Activated T-helper 1 cell treated with anti-CD3 and anti-CD28 coated beads, Interleukin-2, amount 50 U/mL, for 16 hours (primary cell): Measurements from ENCODE around the gene KDM2B.
A peak's percentile ranks its signal among the peaks of the same experiment; 100 is the strongest.

ENCODE experiments used
- DNase-seq, 2 donors: peaks; one replicate each; pipeline ENCODE4 v3.0.0-alpha.2; 2020; ENCODE audit warnings: low read depth in 1 of 2, low spot score in 1 of 2

KDM2B gene

DNA sequence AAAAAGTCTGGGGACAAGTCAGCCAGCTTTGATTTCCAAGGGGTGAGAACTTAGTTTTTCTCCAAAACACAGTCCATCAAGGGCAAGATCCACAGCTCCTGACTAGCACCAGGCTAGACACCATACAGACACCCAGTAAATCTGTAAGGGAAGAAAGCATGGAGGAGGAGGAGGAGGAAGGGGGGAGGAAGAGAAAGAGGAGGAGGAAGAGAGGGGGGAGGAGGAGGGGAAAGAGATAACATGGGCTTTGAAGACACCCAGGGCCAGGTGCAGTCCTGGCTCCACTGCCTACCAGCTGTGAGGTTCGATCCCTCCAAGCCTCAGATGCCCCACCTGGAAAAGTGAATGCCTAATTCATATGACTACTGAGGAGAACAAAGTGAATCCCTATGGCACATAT, 18.3 kb downstream of the KDM2B start:
- DNase-seq = no peak

DNA sequence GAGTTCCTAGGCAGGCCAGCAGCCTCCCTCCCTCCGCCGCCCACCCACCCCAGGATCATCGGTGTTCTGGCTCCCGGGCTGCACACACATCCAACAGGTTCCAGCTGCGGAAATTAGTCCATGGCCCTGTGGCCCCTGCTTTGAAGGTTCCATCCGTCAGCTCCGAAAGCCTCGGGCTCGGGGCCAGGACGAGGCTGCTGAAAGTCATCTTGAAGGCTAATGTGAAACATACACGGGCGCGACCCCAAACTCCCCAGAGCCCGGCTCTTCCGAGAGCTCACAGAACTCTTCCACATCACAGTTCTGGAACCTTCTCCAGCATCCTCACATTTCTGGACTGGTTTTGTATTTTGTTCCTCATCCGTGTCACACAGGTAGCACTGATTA, 19.8 kb downstream of the KDM2B start:
- no peak for DNase-seq

DNA sequence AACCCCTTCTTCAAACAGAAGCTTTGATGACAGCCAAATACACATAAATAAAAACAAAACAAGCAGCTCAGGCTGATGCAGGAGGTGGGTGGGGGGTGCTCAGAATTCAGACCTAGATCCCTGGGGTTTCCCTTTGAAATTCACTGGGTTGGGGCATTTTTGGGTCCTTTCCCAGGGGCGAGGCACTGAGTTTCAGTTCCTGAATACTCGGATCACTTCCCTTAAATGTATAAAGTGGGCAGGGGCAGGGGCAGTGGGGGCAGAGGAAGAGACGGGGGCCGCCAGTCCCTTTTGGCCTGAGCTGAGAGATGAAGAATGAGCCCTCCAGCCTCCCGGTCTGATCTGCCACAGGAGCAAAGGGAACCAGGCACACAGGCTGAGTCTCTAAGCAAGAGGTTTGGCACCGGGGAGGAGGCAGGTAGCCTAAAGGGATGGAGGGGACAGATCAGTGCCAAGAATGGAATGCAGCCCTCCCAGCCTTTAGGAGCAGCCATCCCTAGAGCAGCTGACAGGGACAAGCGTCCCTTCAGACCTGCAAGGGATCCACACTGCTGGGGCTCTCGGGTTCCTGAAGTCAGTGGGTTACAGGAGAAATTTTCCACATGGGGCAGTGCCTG, 20.3 kb downstream of the KDM2B start:
- no peak for DNase-seq

DNA sequence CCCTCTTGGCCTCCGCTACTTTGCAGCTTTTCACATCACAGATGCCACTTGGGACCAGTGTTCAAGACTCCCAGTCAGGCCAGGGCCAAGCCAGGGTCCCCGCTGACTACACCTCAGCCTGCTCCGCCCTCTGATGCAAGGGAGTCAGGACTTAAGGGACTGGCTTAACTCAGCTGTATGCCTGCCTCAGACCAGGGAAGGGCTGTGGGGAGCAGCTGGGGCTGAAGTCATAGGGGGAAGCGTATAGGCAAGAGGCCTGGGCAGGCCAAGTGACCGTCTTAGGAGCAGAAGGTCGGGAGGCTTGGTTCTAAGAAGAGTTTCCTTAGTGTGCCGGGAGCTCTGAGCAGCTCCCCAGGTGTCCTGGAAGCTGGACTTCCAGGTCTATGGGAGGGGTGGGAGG, 21.9 kb downstream of the KDM2B start:
- no peak for DNase-seq

DNA sequence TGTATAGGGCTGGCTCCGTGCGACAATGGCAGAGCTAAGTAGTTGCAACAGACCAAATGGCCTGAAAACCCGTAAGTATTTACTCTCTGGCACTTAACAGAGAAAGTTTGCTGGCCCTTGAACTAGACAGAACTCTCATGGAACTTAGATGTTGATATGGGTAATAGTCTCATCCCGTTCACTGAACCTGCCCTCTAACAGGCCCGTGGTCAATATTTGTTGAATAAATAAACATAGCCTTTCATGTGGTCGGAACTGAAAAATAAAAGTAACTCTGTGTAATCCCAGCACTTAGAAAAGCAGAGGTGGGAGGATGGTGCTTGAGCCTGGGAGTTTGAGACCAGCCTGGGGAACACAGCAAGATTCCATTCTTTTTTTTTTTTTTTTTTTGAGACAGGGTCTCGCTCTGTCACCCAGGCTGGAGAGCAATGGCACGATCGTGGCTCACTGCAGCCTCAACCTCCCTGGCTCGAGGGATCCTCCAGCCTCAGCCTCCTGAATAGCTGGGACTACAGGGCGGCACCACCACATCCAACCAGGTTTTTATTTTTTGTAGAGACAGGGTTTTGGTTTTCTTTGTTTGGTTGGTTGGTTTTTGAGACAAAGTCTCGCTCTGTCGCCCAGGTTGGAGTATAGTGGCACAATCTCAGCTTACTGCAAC, 29.7 kb downstream of the KDM2B start:
- DNase-seq = no peak

DNA sequence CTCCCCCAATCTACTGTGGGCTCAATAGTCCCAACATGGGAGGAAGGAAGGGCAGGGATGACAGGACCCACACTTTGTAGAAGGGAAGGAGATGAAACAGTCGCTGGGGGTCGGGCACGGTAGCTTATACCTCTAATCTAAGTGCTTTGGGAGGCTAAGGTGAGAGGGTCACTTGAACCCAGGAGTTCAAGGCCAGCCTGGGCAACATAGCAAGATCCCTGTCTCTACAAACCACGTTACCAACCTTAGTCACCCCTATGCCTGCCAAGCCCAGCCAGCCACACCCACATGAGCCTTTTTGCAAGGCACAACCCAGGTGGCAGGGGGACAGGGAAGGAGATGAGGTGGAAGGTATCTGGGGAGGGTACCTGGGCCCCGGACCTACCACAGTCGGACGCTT, 31.7 kb downstream of the KDM2B start:
- no peak for DNase-seq

DNA sequence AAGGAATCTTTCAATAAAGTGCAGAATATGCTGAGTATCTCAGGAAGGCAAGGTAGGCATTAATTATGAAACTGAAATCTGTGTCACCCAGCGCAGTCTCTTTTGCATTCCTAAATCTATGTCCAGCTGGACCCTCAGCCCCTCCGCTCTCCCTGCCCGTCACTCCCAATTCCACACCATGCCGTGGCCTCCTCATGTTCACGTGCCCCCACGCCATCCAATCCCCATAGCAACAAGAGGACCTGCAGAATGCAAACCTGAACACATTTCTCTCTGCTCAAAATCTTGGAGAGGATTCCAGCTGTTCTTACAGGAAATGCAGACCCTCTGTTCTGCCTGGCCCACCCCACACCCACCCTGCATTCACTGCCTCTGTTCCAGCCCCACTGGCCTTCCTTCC, 35.3 kb downstream of the KDM2B start:
- no peak for DNase-seq

DNA sequence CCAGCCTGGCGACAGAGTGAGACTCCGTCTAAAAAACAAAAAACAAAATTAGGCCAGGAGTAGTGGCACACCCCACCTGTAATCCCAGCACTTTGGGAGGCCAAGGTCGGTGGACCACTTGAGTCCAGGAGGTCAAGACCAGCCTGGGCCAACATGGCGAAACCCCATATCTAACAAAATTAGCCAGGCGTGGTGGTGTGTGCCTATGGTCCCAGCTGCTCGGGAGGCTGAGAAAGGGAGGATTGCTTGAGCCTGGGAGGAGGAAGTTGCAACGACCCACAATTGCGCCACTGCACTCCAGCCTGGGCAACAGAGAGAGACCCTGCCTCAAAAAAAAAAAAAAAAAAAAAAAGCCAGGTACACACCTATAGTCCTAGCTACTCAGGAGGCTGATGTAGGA, 37.0 kb downstream of the KDM2B start:
- DNase-seq = no peak

DNA sequence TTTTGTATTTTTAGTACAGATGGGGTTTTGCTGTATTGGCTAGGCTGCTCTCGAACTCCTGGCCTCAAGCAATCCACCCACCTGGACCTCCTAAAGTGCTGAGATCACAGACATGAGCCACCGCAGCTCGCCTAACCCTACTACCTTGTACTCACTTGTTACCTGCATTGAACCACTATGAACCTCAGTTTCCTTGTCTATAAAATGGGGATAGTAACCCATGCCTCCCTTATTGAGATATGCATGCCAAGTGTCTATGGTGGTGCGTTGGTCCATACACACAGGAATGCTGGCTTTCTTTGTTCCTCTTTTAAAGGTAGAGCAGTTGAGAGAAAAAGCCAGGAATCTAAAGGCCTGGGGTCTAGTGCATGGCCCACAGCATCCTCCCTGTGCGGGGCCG, 40.9 kb downstream of the KDM2B start:
- no peak for DNase-seq

DNA sequence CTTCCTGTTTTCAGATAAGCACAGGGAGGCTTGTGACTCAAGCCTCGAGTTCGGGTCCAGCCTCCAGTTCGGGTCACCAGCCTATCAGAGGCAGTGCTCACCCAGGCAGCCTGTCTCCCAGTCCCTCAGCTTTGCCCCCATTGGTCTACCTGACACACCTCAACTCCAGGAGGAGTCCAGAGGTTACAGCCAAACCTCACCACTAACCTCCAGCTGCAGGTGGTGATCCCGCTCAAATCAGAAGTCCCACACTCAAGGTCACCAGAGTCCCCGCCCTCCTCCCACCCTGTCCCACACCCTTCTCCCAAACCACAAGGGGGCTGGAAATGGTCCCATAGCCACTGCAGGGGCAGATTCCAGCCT, 42.1 kb downstream of the KDM2B start:
- no peak for DNase-seq

DNA sequence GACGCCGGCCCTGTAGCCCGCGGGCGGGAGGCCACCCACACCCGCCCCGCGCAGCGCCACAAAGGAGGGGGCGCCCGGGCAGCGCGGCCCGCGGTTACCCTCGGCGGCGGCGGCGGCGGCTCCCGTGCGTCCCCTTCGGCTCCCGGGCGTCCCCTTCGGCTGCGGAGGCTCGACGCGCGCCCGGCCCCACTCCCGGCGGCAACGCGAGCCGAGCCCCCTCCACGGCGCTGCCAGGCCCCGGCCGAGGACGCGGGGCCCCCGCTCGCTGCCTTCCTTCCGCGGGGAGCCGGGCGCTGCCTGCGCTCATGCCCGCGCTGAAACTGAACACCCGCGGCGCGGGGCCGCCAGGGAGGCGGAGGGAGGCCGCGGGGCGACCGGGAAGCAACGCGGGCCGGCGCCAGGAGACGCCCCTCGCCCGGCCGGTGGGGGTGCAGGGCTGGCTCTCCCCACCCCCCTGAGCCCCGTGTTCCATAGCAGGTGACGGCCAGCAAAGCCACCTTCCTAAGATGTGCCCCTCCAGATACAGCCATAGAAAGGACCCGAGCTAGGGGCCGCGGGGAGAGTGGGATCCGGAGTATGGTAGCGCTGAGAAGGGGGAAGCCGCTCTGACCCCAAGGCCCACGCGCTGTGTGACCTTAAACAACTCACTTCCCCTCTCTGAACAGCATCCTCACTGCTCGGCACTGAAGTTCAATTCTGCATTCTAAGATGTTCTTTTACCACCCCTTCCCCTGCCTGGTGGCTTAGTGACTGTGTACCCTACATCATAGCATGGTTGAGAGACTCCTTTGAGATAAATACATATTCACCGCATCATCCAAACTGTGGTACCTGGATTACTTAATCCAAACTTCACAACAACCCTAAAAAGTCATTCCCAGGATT, 42.8 kb downstream of the KDM2B start:
- DNase-seq = no peak

DNA sequence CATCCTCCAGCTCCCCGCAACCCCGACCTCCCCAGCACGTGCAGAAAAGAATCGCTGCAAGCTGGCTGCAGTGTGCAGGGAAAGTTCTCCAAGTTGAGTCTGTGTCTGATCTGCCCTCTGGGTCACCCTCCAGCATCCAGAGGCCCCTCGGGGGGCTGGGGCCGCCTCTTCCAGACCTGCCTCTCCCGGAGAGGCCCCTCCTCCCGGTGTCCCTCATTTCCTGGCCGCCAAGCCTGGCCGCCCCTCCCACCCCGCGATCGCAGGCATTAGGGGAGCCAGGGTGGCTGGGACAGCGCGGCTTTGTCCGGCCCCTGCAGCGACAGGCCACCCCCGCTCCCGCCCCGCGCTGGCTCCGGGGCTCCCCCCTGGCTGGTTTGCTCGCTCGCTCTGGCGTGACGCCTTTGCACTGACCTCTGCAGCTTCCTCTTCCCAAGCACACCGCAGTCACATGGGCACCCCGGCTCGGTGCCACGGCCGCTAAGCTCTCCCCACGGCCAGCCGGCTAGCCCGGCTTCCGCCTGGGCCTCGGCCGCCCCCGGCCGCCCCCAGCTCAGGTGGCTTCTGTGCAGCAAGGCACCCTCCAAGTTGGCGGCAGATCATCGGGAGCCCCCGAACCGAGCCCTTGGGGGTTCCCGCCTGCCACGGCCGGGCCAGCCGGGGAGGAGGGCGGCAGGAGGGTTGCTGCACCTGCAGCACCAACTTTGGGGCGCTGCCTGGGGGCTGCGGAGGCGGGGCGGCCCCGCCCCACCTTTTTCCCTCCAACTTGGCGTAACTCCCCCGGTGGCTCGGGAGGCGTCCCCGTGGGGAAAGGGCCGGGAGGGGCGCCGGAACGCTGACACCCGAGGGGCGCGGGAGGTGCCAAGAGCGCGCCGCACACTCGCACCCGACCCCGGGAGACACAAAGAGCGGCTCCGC, 43.7 kb downstream of the KDM2B start:
- DNase-seq = peak in 1 of 2 donors; percentile 34

DNA sequence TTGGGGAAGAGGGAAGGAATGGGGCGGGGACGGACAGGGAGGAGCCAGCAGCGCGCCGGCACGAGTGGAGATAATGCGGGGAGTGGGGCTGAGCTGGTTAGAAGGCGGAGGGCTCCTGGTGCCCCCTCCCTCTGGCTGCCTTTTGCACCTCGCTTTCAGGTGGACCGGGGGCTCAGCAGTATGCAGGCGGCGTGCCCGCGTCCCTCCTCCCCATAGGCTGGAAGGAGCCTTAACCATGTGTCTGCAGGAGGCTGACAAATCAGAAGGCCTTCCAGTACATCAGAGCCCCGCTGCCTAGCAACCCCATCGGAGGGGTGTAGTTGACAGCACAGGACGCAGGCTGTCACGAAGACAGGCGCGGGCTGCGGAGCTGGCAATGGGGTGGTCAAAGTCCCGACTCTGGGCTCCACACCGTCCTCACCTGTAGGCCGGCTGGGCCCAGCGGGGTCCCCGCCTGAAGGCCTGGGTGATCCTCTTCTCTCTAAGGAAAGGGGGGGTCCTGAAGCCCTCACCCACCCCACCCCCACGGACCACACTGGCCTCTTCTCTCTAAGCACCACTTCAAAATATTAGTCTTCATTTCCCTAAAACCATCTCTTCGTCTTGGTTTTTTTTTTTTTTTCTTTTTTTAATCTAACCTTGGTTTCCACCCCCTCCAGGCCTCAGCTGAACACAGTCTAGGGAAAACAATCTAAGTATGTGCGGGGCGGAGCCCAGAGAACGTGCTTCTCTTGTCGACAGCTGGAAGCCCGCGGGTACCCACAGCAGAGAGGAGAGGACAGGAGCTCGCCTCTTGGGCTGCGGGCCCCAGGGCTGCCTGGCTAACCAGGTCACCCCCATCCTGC, 44.5 kb downstream of the KDM2B start:
- peak in 1 of 2 donors; percentile 29 for DNase-seq

DNA sequence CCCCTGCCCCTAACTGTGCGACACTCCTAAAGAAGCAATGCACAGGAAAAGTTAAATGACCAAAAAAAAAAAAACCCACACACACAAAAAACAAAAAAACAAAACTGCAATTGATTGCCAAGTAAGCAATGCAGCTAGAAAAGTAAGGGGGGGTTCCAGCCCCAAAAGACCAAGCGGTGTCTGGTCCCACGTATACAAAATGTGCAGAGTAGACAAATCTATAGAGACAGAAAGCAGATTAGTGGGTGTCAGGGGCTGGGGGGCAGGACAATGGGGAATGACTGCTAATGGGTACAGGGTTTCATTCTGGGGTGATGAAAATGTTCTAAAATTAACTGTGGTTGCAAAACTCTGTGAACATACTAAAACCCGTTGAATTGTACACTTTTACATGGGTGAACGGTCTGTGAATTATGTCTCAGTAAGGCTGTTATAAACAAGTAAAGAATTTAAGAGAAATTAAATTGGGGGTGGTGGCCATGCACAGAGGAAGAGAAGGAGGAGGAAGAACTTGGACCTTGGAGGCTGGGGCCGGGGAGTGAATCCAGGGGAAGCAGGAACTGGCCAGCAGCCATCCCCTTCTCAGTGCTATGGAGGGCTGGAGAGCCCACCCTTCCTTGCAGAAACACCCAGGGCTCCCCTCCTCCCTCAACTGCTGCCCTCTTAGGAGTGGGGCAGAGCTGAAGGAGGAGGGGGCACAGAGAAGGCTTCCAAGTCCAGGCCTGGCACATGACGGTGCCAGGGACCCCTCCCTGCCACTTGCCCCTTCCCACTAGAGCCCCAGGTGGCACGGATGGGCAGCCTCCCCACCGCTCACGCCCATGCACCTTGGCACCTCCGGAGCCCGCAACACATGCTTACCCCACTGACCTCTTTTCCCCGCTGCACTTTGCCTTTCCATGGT, 45.4 kb downstream of the KDM2B start:
- DNase-seq = no peak

DNA sequence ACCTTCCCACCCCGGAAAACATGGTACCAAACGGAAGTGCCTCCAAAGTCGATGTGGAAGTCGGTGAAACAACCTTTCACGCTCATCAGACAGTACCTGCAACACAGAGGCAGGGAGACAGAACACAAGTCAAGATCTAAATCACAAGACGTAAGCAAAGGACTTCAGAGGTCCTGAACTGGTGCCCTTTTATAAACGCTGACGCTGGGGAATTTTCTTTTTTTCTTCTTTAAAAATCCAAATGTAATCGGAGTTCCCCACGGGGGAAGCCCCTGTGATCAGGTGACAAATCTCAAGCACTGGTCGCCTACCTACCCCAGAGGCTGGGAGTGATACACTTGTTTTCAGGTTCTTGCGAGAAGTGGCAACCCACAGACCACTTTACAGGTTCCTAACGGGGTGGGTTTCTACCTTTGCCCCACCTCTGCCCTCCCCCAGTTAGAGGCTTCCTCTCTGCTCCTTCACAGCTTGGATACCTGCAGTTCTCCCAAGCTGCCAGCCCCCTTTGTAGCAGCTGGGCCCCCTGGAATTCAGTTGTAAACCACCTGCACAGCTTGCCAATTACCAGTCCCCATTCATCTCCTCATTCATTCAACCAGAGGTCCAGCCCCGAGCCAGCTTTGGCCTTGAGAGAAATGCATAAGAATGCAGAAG, 46.2 kb downstream of the KDM2B start:
- DNase-seq = peak; percentile 18 to 55

DNA sequence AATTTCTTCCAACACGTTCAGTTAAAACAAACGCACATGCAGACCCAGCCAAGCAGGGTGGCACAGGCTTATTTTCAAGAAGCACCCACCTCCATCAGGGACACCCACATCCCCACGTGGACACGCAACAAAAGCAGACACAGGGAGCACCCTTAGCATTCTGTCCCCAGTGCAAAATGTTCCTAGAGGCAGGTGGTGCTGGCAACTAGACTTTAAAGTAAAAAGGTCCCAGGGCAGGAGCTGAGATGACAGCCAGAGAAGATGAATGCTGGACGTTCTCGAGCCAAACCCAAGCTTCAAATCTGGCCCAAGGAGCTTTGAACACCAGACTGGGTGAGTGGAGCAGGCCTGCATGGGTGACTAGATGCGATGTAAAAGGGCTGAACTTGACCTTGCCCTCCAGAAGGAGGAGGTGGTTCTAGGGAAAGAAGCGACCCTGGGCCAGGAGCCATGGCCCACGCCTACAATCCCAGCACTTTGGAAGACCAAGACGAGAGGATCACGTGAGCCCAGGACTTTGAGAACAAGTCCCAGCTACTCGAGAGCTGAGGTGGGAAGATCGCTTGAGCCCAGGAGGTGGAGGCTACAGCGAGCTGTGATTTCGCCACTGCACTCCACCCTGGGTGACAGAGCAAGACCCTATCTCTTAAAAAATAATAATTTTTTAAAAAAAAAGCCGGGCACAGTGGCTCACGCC, 47.3 kb downstream of the KDM2B start:
- no peak for DNase-seq

DNA sequence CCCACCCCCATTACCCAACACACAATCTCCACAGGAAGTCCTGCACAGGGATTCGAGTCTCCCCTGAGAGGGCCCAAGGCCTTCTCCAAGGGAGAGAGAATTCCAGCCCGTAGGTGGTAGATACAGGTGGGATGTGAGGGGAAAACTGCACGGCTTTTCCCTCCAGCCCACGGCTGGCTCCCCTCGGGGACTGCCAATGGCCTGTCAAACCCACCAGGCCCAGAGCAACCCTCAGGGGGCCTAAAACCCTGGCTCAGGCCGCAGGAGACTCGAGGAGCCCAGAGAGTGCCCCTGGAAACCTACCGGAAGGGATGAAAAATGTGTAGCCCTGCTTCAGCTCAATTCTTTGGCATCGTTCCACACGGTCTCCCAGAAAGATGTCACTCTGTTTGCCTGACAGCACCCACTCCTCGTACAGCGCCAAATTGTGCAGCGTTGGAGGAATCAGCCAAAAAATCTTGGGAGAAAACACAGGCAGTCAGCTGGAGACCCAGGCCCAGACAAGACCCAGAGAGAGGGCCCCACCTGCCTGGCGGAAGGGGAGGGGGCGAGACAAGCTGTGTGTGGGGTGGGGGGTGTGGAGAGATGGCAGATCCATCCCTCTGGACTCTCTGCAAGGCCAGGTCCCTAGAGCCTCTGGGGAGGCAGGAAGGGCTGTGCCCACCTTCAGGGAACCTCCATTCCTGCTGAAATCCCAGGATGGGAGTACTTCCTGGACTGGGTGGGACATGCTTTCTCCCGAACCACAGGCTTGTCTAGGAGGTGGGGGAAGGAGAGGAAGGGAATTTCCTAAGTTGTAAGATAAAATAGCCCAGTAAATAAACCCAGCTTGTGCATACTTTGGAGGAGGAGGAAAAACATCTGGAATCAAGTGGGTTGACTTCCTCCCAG, 48.1 kb downstream of the KDM2B start:
- no peak for DNase-seq
